ENCODE results near the gene LINGO4. TPM values are rescaled to one million over a fixed set of nuclear protein-coding genes. Genes with fewer than 3 reads are reported as not detected.

The LINGO4 gene
- polyA plus RNA-seq, 1 donor (not counting 4 experiments of a cell fraction or from before 2014, with no cell fraction given) = not detected

DNA sequence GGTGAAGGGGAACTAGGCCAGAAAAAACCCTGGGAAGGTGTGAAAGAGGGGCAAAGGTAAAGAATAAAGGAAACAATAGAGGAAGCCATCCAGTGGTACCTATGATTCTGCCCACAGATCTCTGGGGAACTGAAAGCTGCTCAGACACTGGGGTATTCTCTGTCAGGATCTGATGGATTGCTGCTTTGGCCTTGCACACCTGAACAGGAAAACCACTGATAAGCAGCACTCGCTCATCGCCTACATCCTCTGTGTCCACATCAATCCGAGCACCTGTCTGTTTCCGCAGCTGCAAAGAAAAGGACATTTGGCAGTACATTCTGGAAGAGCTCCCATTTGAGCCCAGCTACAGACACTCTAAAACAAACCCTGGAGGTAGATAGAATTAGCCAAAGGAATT is 25.4 kb downstream of the LINGO4 start:
- no peaks in the 10 kb centered on the region for H3K27me3 ChIP-seq (ENCODE audit: control insufficient read depth, extremely low read depth, insufficient read depth, low read length)
- peaks cover 2 to 7% of the 10 kb centered on the region in 2 experiments for H3K36me3 ChIP-seq (ENCODE audit: control insufficient read depth in 2 of 2, extremely low read depth in 1 of 2, insufficient read depth in 2 of 2, low read length in 2 of 2)
- H3K9ac ChIP-seq (ENCODE audit: control insufficient read depth, extremely low read depth, insufficient read depth, low read length) = no peak overlapping the region
- TF ChIP-seq EZH2 (IDR thresholded peaks at IDR 0.05; ENCODE audit: low read length) (no peak), CTCF (optimal IDR thresholded peaks at IDR 0.05 in 1 of 3, IDR thresholded peaks at IDR 0.05 in 1 of 3, conservative IDR thresholded peaks at IDR 0.05 in 1 of 3; ENCODE audit: extremely low read depth in 1 of 3, insufficient read depth in 2 of 3, low read length in 3 of 3) (no peak)
- no peak overlapping the region for H3K27ac ChIP-seq (ENCODE audit: control insufficient read depth, insufficient read depth, low read length)
- H3K9me3 ChIP-seq (ENCODE audit: control insufficient read depth, low read depth, low read length) = no peaks in the 10 kb centered on the region
- peaks cover 13% of the 10 kb centered on the region for H3K4me1 ChIP-seq (ENCODE audit: control insufficient read depth, extremely low read depth, insufficient read depth, low read length)
- no peak overlapping the region for H2AFZ ChIP-seq (ENCODE audit: control insufficient read depth, low read length)
- dilution Hi-C loops (cut with MboI; ENCODE audit: extremely low pct_ligation_motif_present, low sequenced_read_pairs) = no loop called here
- no peaks in the 10 kb centered on the region for H4K20me1 ChIP-seq (ENCODE audit: control insufficient read depth, extremely low read depth, insufficient read depth, low read length)
- H3K79me2 ChIP-seq (ENCODE audit: control insufficient read depth, insufficient read depth, low read length) = no peaks in the 10 kb centered on the region
- FAIRE-seq (no peak), DNase-seq (ENCODE audit: low read depth, low spot score) (no peak)
- H3K4me3 ChIP-seq (ENCODE audit: control insufficient read depth in 2 of 3, extremely low read depth in 1 of 3, insufficient read depth in 2 of 3, low read depth in 1 of 3, low read length in 3 of 3) = no peak overlapping the region
- H3K9me1 ChIP-seq (ENCODE audit: control insufficient read depth, extremely low read depth, insufficient read depth, low read length) = no peaks in the 10 kb centered on the region
- H3K4me2 ChIP-seq (ENCODE audit: control insufficient read depth, extremely low read depth, insufficient read depth, low read depth, low read length) = no peak overlapping the region

DNA sequence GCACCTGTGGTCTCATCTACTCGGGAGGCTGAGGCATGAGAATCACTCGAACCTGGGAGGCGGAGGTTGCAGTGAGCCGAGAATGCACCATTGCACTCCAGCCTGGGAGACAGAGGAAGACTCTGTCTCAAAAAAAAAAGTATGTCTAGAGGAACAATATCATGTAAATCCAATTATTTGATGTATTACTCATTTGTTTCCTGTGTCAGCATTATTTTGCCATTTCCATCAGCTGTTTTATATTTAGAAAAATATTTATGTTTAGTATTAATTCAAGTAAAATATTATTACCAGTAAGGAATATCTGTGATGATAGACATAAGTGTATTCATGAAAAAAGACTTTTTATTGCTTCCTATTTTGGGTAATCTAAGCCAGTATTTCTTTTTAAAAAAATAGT is 27.9 kb downstream of the LINGO4 start:
- H3K36me3 ChIP-seq (ENCODE audit: control insufficient read depth in 2 of 2, extremely low read depth in 1 of 2, insufficient read depth in 2 of 2, low read length in 2 of 2) = peaks cover 2 to 7% of the 10 kb centered on the region in 2 experiments
- no peaks in the 10 kb centered on the region for H3K27me3 ChIP-seq (ENCODE audit: control insufficient read depth, extremely low read depth, insufficient read depth, low read length)

More for the DNA sequence above, 27.9 kb downstream of the LINGO4 start:
- FAIRE-seq (no peak), DNase-seq (ENCODE audit: low read depth, low spot score) (no peak)
- dilution Hi-C loops (cut with MboI; ENCODE audit: extremely low pct_ligation_motif_present, low sequenced_read_pairs) = no loop called here
- Histone ChIP-seq H3K4me1 (ENCODE audit: control insufficient read depth, extremely low read depth, insufficient read depth, low read length) (peaks cover 16% of the 10 kb centered on the region), H3K27ac (ENCODE audit: control insufficient read depth, insufficient read depth, low read length) (no peak overlapping the region), H3K4me3 (ENCODE audit: control insufficient read depth in 2 of 3, extremely low read depth in 1 of 3, insufficient read depth in 2 of 3, low read depth in 1 of 3, low read length in 3 of 3) (no peak overlapping the region), H3K9me1 (ENCODE audit: control insufficient read depth, extremely low read depth, insufficient read depth, low read length) (no peaks in the 10 kb centered on the region), H3K79me2 (ENCODE audit: control insufficient read depth, insufficient read depth, low read length) (no peaks in the 10 kb centered on the region), H4K20me1 (ENCODE audit: control insufficient read depth, extremely low read depth, insufficient read depth, low read length) (no peaks in the 10 kb centered on the region), H2AFZ (ENCODE audit: control insufficient read depth, low read length) (no peak overlapping the region), H3K9me3 (ENCODE audit: control insufficient read depth, low read depth, low read length) (no peaks in the 10 kb centered on the region), H3K9ac (ENCODE audit: control insufficient read depth, extremely low read depth, insufficient read depth, low read length) (no peak overlapping the region), H3K4me2 (ENCODE audit: control insufficient read depth, extremely low read depth, insufficient read depth, low read depth, low read length) (no peak overlapping the region)
- TF ChIP-seq EZH2 (IDR thresholded peaks at IDR 0.05; ENCODE audit: low read length) (no peak), CTCF (optimal IDR thresholded peaks at IDR 0.05 in 1 of 3, IDR thresholded peaks at IDR 0.05 in 1 of 3, conservative IDR thresholded peaks at IDR 0.05 in 1 of 3; ENCODE audit: extremely low read depth in 1 of 3, insufficient read depth in 2 of 3, low read length in 3 of 3) (no peak)

Measured in keratinocyte (primary cell).